ENCODE measurements around the gene ZNF202. TPM values are rescaled to one million over a fixed set of nuclear protein-coding genes. Genes with fewer than 3 reads are reported as not detected.
A peak's percentile ranks its signal among the peaks of the same experiment; 100 is the strongest.

The ZNF202 gene
- 19.2 and 22.3 TPM in 2 replicates for total RNA-seq

DNA sequence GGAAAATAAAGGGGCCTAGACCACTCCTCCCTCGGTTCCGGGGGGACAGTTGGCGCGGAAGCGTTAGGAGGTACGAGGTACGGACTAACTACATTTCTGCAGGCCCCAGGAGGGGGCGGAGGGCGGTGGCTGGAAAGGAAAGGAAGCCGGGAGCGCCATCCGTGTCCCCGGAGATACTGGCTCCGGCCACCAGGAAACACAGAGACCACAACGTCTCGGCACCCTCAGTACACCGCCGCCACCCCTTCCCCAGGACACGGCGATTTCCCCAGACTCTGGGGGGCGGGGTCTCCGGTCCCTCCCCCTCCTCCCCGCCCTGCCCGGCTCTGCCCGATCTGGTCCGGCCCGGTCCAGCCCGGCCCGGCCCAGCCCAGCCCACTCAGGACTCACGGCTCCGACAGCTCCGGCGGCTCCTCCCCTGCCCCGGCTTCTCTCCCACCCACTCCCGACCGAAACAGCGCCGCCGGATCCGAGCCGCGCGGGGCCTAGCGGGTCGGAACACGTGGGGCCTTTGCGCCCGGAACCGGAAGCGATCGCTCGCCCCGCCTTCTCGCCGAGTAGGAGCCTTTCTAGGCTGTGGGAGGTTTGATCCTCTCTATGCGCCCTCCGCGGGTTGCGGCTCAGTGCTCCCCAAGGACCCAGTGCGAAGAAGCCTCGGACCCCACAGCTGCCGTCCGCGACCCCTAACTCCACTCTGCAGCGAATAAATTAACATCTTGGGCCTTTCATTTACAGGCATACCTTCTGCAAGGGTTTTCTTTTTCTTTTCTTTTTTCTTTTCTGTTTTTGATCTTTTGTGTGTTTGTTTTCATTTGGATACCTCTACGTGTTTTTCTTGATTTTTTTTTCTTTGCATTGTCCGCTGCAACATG, at the start of gene ZNF202:
TSS of gene ZNF202 (minus strand) at position 502 of the 872 bp plus-strand sequence. CDS start 10,772 bp downstream, outside the sequence.
- Mint-ChIP-seq H3K27ac (peak within 1 kb of the TSS; percentile 87), H3K4me3 (ENCODE audit: low read depth) (peak within 1 kb of the TSS; percentile 89), H3K9me3 (peaks cover 3% of the 10 kb centered on the region), H3K27me3 (ENCODE audit: low read depth) (peaks cover 10% of the 10 kb centered on the region), H3K4me1 (ENCODE audit: low read depth) (peaks cover 33% of the 10 kb centered on the region), H3K36me3 (ENCODE audit: low read depth) (peaks cover 30% of the 10 kb centered on the region)
- intact Hi-C loops (cut with micrococcal nuclease): loop anchor here (1.0 to 5.0 kb wide), 3 partner anchors 14 to 679 kb away; partner anchors contain the start of gene HSPA8
- DNase-seq (ENCODE audit: low spot score): peak; percentile 86

DNA sequence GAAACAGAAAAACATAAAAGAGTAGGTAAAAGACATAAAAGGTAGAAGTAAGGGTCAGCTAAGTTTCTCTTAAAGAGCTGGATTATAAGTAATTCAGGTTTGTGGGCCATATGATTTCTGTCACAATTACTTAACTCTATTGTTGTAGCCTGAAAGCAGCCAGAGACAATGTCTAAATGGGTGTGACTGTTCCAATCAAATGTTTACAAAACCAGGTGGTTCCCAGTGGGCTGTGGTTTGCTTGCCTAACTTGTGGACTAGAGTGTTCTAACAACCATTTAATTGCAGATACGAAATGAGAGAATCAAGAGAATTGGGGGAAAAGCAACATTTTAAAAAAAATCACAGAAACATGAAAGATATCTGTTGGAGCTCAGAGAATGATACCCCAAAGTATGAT, 42.1 kb upstream of the ZNF202 start:
- no peaks in the 10 kb centered on the region for H3K4me1 Mint-ChIP-seq (ENCODE audit: low read depth)
- peaks cover 22% of the 10 kb centered on the region for H3K9me3 Mint-ChIP-seq
- peaks cover 7% of the 10 kb centered on the region for H3K27me3 Mint-ChIP-seq (ENCODE audit: low read depth)
- H3K4me3 Mint-ChIP-seq (ENCODE audit: low read depth): no peak overlapping the region
- no peak overlapping the region for H3K27ac Mint-ChIP-seq
- DNase-seq (ENCODE audit: low spot score): no peak
- intact Hi-C loops (cut with micrococcal nuclease): no loop called here
- no peaks in the 10 kb centered on the region for H3K36me3 Mint-ChIP-seq (ENCODE audit: low read depth)

DNA sequence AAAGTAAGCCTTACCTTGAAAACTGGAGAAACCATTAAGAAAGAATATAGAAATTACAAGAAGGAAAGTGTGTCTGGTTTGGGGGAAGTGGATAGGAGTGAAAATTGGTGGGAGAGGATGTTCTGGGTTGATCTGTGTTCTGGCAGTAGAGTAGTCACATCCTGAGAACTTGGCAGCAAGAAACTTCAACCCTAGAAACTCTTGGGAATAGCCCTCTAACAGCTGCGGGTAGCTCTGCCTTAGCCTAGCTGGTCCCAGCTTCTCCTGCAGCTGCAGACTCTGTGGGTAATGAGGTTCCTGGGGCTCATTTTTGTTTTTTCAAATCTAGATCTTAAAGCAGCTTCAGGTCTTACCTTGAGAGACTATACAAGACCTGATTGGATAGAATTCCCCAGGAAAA, 37.1 kb upstream of the ZNF202 start:
- H3K4me1 Mint-ChIP-seq (ENCODE audit: low read depth): peaks cover 3% of the 10 kb centered on the region
- intact Hi-C loops (cut with micrococcal nuclease): no loop called here
- no peak overlapping the region for H3K4me3 Mint-ChIP-seq (ENCODE audit: low read depth)
- H3K9me3 Mint-ChIP-seq: no peaks in the 10 kb centered on the region
- no peaks in the 10 kb centered on the region for H3K36me3 Mint-ChIP-seq (ENCODE audit: low read depth)
- no peak overlapping the region for H3K27ac Mint-ChIP-seq
- peaks cover 3% of the 10 kb centered on the region for H3K27me3 Mint-ChIP-seq (ENCODE audit: low read depth)
- DNase-seq (ENCODE audit: low spot score): no peak

GRCh38 chr11:123775715-123776549, 34.5 kb upstream of the ZNF202 start:
- Mint-ChIP-seq H3K4me3 (ENCODE audit: low read depth) (no peak overlapping the region), H3K4me1 (ENCODE audit: low read depth) (peaks cover 3% of the 10 kb centered on the region), H3K27ac (no peak overlapping the region), H3K27me3 (ENCODE audit: low read depth) (peaks cover 3% of the 10 kb centered on the region), H3K9me3 (peaks cover 2% of the 10 kb centered on the region), H3K36me3 (ENCODE audit: low read depth) (no peaks in the 10 kb centered on the region)
- intact Hi-C loops (cut with micrococcal nuclease): no loop called here
- no peak for DNase-seq (ENCODE audit: low spot score)

GRCh38 chr11:123775289-123775688, 33.8 kb upstream of the ZNF202 start:
- no peak overlapping the region for H3K27ac Mint-ChIP-seq
- peaks cover 3% of the 10 kb centered on the region for H3K27me3 Mint-ChIP-seq (ENCODE audit: low read depth)
- H3K4me3 Mint-ChIP-seq (ENCODE audit: low read depth): no peak overlapping the region
- H3K9me3 Mint-ChIP-seq: peaks cover 5% of the 10 kb centered on the region
- DNase-seq (ENCODE audit: low spot score): no peak
- peaks cover 3% of the 10 kb centered on the region for H3K4me1 Mint-ChIP-seq (ENCODE audit: low read depth)
- no peaks in the 10 kb centered on the region for H3K36me3 Mint-ChIP-seq (ENCODE audit: low read depth)
- intact Hi-C loops (cut with micrococcal nuclease): no loop called here

GRCh38 chr11:123773959-123774358, 32.5 kb upstream of the ZNF202 start:
- peaks cover 3% of the 10 kb centered on the region for H3K4me1 Mint-ChIP-seq (ENCODE audit: low read depth)
- H3K36me3 Mint-ChIP-seq (ENCODE audit: low read depth): no peaks in the 10 kb centered on the region
- H3K9me3 Mint-ChIP-seq: peaks cover 5% of the 10 kb centered on the region
- DNase-seq (ENCODE audit: low spot score): no peak
- H3K27me3 Mint-ChIP-seq (ENCODE audit: low read depth): peaks cover 3% of the 10 kb centered on the region
- no peak overlapping the region for H3K27ac Mint-ChIP-seq
- no peak overlapping the region for H3K4me3 Mint-ChIP-seq (ENCODE audit: low read depth)
- intact Hi-C loops (cut with micrococcal nuclease): no loop called here

DNA sequence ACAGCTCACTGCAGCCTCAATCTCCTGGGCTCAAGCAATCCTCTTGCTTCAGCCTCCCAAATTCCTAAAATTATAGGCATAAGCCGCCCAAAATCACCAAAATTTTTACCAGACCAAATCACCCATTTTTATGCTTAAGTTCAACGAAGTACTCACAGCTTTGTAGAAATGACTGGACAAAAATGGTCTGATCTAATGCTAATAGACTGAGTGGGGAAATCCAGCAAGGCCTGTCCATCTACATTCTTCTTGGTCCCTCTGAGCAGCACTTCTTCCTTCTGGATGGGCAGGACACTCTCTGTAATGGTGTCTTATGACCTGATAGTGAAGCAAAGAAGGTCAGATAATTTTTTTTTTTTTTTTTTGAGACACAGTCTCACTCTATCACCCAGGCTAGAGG, 31.6 kb upstream of the ZNF202 start:
- peaks cover 3% of the 10 kb centered on the region for H3K4me1 Mint-ChIP-seq (ENCODE audit: low read depth)
- no peak overlapping the region for H3K4me3 Mint-ChIP-seq (ENCODE audit: low read depth)
- H3K36me3 Mint-ChIP-seq (ENCODE audit: low read depth): no peaks in the 10 kb centered on the region
- intact Hi-C loops (cut with micrococcal nuclease): no loop called here
- no peak for DNase-seq (ENCODE audit: low spot score)
- no peak overlapping the region for H3K27ac Mint-ChIP-seq
- peaks cover 5% of the 10 kb centered on the region for H3K9me3 Mint-ChIP-seq
- peaks cover 3% of the 10 kb centered on the region for H3K27me3 Mint-ChIP-seq (ENCODE audit: low read depth)

DNA sequence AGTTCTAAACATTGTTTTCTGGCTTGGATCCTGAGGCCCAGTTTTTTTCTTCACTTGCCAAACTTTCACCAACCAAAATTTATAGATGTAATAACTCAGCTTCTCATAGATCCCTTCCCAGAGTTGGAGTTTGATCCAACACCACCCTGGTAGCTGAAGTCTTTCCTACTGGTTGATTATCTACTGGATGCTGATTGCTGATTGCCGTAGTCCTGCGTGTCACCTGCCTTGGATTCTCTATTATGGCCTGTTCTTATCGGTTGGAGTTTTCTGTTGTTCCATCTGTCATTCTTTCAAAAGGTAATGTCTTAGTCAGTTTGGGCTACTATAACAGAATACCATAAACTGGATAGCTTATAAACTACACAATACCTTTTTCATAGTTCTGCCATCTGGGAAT, 30.2 kb upstream of the ZNF202 start:
- Mint-ChIP-seq H3K27ac (no peak overlapping the region), H3K4me3 (ENCODE audit: low read depth) (no peak overlapping the region), H3K27me3 (ENCODE audit: low read depth) (no peaks in the 10 kb centered on the region), H3K4me1 (ENCODE audit: low read depth) (peaks cover 3% of the 10 kb centered on the region), H3K9me3 (peaks cover 5% of the 10 kb centered on the region), H3K36me3 (ENCODE audit: low read depth) (no peaks in the 10 kb centered on the region)
- intact Hi-C loops (cut with micrococcal nuclease): no loop called here
- no peak for DNase-seq (ENCODE audit: low spot score)

DNA sequence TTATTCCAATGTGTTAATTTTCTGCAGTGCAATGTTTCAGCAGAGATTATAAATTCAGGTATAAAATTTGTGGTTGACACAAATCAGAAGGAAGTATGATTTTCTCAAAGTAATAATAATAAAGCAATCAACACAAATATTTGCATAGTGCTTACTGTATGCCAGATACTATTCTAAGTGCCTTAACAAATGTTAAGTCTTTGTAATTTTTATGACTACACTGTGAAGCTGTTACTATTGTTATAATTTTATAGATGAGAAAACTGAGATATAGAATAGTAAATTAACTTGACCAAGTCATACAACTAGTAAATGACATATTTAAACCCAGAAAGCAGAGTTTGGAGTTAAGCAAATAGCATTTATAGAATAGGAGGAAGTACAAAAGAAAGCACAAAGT, 29.3 kb upstream of the ZNF202 start:
- H3K4me3 Mint-ChIP-seq (ENCODE audit: low read depth): no peak overlapping the region

DNA sequence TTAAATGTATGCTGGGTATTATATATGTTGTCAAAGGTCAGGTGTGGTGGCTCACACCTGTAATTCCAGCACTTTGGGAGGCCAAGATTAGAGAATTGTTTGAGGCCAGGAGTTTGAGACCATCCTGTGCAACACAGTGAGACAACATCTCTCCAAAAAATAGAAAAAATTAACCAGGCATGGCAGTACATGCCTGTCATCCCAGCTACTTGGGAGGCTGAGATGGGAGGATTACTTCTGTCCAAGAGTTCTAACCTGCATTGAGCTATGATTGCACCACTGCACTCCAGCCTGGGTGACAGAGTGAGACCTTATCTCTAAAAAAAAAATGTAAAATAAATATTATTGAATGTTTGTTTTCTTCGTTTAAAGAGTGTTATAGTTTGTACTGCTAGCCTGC, 24.1 kb upstream of the ZNF202 start:
- H3K4me1 Mint-ChIP-seq (ENCODE audit: low read depth): peaks cover 3% of the 10 kb centered on the region
- no peaks in the 10 kb centered on the region for H3K27me3 Mint-ChIP-seq (ENCODE audit: low read depth)
- no peak overlapping the region for H3K4me3 Mint-ChIP-seq (ENCODE audit: low read depth)
- intact Hi-C loops (cut with micrococcal nuclease): no loop called here
- peaks cover 30% of the 10 kb centered on the region for H3K9me3 Mint-ChIP-seq
- no peak for DNase-seq (ENCODE audit: low spot score)
- H3K27ac Mint-ChIP-seq: no peak overlapping the region
- peaks cover 15% of the 10 kb centered on the region for H3K36me3 Mint-ChIP-seq (ENCODE audit: low read depth)

More for the DNA sequence above, 29.3 kb upstream of the ZNF202 start:
- Mint-ChIP-seq H3K27me3 (ENCODE audit: low read depth) (no peaks in the 10 kb centered on the region), H3K36me3 (ENCODE audit: low read depth) (no peaks in the 10 kb centered on the region), H3K27ac (no peak overlapping the region), H3K9me3 (peaks cover 5% of the 10 kb centered on the region), H3K4me1 (ENCODE audit: low read depth) (peaks cover 3% of the 10 kb centered on the region)
- DNase-seq (ENCODE audit: low spot score): no peak
- intact Hi-C loops (cut with micrococcal nuclease): no loop called here

DNA sequence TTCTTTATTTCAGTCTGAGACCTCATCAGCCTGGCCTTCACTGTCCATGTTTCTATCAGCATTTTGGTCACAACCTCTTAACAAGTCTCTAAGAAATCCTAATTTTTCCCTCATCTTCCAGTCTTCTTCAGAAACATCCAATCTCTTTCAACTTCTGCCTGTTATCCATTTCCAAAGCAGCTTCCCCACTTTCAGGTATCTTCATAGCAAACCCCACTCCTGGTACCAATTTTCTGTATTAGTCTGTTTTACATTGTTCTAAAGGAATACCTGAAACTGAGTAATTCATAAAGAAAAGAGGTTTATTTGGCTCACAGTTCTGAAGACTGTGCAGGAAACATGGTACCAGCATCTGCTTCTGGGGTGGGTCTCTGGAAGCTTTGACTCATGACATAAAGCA, 21.0 kb upstream of the ZNF202 start:
- no peak overlapping the region for H3K27ac Mint-ChIP-seq
- no peak for DNase-seq (ENCODE audit: low spot score)
- H3K4me3 Mint-ChIP-seq (ENCODE audit: low read depth): no peak overlapping the region
- H3K9me3 Mint-ChIP-seq: peaks cover 42% of the 10 kb centered on the region
- H3K27me3 Mint-ChIP-seq (ENCODE audit: low read depth): no peaks in the 10 kb centered on the region
- H3K36me3 Mint-ChIP-seq (ENCODE audit: low read depth): peaks cover 19% of the 10 kb centered on the region
- H3K4me1 Mint-ChIP-seq (ENCODE audit: low read depth): peaks cover 19% of the 10 kb centered on the region
- intact Hi-C loops (cut with micrococcal nuclease): no loop called here

GRCh38 chr11:123760894-123761293, 19.4 kb upstream of the ZNF202 start:
- H3K36me3 Mint-ChIP-seq (ENCODE audit: low read depth): peaks cover 19% of the 10 kb centered on the region
- H3K9me3 Mint-ChIP-seq: peaks cover 42% of the 10 kb centered on the region
- intact Hi-C loops (cut with micrococcal nuclease): loop anchor here (1.0 kb wide), 1 partner anchor 8 kb away; no protein-coding TSS in a partner anchor
- DNase-seq (ENCODE audit: low spot score): no peak
- peaks cover 30% of the 10 kb centered on the region for H3K4me1 Mint-ChIP-seq (ENCODE audit: low read depth)
- no peaks in the 10 kb centered on the region for H3K27me3 Mint-ChIP-seq (ENCODE audit: low read depth)
- no peak overlapping the region for H3K4me3 Mint-ChIP-seq (ENCODE audit: low read depth)
- H3K27ac Mint-ChIP-seq: peak overlapping the region; percentile 68

DNA sequence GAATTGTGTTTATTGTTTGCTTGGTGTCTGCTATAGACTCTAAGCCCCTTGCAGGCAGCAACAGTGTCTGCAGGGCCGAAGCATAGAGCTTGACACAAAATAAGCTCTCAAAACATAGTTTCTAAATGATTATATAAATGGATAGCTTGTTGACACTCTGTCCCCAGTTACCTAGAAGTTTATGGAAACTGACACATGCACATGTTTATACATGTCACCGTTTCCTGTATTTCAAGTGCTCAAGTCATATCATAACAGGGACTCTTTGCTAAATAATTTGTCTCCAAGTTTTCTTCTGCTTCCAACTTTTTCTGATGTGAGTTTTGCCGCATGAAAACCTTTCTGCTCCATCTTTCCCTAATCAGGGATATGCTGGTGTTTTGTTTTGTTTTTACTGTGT, 16.5 kb upstream of the ZNF202 start:
- no peaks in the 10 kb centered on the region for H3K27me3 Mint-ChIP-seq (ENCODE audit: low read depth)
- peaks cover 59% of the 10 kb centered on the region for H3K4me1 Mint-ChIP-seq (ENCODE audit: low read depth)
- no peak overlapping the region for H3K4me3 Mint-ChIP-seq (ENCODE audit: low read depth)
- no peak for DNase-seq (ENCODE audit: low spot score)
- intact Hi-C loops (cut with micrococcal nuclease): loop anchor here (10.0 kb wide), 1 partner anchor 303 kb away; no protein-coding TSS in a partner anchor
- peaks cover 21% of the 10 kb centered on the region for H3K36me3 Mint-ChIP-seq (ENCODE audit: low read depth)
- peaks cover 30% of the 10 kb centered on the region for H3K9me3 Mint-ChIP-seq
- H3K27ac Mint-ChIP-seq: no peak overlapping the region
